ENCODE measurements around the gene KCNC3.

The KCNC3 gene

DNA sequence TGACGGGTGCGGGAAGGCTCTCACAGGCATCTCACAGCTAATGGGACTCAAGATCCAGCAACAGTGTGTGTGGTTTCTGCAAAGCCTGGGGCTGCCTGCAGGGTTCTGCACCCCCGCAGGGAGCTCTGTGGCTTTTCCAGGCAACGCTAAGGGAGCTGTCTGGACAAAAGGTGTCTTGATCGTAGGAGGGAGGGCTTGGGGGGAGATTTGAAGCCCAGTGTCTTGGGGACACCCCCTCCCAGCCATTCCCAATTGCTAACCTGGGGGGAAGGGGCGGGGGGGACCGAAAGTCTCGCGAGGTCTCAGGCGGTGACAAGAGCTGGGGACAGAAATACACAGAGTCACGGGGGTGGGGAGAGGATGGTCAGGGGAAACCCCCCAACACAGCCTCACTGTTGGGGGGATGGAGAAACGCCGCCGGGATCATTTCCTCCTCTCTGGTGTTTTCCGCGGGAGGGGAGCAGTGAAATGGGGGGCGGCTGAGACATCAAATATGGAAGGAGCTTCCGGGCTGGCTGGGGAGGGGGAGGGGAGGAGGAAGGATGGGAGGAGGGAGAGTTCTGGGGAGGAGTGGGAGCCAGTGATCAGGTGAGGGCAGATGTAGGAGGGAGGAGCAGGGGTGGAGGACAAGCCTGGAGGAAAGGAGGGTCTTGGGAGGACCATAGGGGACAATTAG is 13.3 kb downstream of the KCNC3 start:
- in situ Hi-C loops (cut with MboI; ENCODE audit: low pct_unique_long_range_greater_than_20kb, low sequenced_read_pairs), result no loop called here

DNA sequence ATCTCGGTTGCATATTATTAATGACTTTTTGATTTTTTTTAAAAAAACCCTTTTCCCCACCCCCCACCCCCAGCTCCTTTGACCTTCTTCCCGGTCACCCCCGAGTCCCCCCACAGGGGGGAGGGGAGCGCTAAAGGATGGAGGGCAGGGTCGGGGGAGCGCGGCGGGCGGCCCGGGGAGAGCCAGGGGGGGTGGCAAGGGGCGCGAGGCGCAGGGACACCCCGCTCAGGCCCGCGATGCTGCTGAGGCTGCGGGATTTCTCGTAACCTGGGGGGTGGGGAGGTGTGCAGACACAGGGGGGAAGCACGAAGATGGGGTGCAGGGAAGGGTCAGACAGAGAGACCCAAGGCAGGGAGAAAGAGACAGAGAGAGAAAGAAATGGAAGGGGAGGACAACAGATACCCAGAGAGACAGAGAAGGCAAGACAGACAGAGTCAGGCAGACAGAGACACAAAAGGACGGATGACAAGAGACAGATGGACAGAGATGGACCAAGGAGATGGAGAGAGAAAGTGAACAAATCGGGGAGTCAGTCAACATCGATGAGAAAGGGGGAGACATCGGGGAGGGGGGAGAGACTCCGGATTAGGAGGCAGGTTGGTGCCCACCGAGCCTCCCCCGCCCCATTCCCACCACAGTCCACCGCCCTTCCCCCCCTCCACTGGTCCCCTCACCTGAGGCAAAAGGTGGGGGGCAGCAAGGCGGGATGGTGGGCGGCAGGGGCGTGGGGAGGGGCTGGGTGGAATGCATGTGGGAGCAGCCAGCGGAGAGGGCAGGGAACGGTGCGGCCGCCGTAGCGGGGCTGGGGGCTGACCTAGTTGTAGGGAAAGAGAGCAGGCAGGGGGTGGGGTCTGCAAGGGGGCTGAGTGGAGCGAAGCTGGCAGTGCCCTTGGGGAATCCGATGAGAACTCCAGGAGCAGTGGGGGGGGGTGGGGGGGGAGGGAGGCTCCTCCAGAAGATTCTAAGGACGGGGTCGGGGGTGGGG is 14.2 kb downstream of the KCNC3 start:
- DNase-seq, result no peak
- in situ Hi-C loops (cut with MboI; ENCODE audit: low pct_unique_long_range_greater_than_20kb, low sequenced_read_pairs), result no loop called here

More for the DNA sequence above, 13.3 kb downstream of the KCNC3 start:
- DNase-seq, result no peak

DNA sequence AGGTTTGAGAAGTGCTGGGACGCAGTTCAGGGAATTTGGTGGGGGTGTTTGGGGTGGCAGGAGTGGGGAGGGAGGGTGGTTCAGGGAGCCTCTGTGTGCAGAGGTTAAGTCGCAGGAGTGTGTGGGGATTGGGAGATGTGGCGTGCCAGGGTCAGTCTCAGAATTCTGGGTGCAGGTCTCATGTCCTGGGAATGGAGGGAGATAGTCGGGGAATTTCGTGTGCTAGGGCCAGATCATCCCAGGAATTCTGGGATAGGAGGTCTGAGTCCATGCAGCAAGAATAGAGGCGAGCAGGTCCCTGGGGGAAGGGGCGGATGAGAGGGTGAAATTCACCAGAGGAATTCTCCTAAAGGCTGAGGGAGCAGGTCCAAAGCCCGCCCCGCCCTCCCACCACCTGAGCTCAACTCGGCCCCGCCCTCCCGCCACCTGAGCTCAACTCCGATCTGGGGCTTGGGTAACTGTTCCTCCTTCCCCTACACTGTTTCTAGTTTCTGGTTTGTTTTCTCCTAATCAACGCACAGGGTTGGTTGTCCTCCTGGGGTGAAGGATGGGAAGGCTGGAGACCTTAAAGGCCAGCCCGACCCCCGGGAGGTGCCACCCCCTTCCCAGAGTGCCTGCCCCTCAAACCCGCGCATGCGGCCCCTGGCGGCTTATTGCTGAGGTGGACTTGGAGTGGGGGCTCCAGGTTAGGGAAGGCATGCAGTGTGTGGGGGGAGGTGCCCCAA is 15.2 kb downstream of the KCNC3 start:
- DNase-seq, result no peak
- in situ Hi-C loops (cut with MboI; ENCODE audit: low pct_unique_long_range_greater_than_20kb, low sequenced_read_pairs), result no loop called here

DNA sequence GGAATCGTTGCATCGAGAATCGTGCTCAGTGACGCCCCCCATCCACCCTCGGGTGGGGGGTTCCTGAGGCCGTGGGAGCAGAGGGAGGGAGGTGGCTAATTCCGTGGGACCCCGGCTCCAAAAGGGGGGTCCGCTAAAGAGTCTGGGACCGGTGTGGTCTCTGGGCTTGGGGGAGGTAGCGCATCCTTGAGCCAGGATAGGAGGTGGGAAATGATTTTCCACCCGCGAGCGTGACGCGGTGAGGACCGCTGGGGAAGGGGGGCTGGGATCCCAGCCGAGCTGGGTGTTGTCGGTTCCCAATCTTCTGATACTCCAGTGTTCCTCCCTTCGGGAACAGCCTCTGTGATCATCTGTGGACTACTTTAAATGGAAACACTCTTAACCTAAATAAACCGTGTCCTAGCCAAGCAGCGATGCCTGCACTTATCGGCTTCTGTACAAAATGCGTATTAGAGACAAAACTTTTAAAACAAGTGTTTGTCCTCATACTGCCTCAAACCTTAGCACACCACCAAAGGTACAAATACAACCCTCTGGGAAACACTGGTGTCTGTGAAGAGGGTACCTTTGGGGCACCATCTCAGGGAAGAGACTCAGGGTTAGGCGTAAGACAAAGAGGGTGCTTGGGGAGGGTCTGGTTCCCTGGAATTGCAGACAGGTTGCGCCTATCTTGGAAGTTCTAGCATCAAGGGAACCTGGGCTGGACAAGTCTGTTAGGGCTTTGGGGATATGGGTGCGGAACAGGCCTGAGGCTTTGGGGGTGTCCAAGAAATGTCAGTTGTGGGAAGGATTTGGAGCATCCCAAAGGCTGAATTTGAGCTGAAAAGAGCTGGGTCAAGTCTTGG is 16.0 kb downstream of the KCNC3 start:
- no peak for DNase-seq
- in situ Hi-C loops (cut with MboI; ENCODE audit: low pct_unique_long_range_greater_than_20kb, low sequenced_read_pairs), result no loop called here

DNA sequence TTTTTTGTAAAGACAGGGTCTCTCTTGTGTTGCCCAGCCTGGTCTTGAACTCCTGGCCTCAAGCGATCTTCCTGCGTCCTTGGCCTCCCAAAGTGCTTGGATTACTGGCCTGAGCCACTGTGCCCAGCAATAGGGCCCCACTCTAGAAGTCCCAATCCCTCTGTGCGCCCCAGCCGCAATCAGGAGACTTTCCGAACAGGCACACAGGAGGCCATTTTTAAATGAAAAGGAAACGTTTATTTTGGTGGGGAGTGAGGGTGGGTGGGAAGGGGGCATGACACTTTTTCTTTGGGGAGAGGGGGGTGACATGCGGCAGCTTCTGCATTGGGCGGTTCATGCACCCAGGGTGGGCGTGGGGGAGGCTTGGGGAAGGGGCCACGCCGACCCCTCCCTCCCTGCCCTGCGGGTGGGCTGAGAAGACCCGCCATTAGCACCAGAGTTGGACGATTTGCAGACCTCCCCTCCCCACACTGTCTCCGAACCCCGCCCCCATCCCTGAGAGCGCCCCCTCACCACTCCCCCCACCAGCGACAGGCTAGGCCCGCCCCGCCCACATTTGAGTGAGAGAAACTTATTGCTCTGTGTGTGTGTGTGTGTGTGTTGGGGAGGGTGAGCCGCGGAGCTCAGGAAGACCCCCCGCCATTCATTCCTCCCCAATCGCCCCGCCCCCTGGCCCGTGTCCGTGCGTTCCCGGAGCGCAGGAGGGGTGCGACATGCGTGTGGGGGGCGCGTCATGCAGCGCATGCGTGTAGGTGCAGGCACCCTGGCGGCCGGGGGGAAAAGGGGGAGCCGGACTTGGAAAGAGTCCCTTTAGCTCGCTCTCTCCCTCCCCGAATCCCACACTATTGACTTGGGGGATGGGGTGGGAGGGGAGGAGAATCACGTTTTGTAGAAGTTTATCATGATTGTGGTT is 17.2 kb downstream of the KCNC3 start:
- in situ Hi-C loops (cut with MboI; ENCODE audit: low pct_unique_long_range_greater_than_20kb, low sequenced_read_pairs), result no loop called here
- no peak for DNase-seq

DNA sequence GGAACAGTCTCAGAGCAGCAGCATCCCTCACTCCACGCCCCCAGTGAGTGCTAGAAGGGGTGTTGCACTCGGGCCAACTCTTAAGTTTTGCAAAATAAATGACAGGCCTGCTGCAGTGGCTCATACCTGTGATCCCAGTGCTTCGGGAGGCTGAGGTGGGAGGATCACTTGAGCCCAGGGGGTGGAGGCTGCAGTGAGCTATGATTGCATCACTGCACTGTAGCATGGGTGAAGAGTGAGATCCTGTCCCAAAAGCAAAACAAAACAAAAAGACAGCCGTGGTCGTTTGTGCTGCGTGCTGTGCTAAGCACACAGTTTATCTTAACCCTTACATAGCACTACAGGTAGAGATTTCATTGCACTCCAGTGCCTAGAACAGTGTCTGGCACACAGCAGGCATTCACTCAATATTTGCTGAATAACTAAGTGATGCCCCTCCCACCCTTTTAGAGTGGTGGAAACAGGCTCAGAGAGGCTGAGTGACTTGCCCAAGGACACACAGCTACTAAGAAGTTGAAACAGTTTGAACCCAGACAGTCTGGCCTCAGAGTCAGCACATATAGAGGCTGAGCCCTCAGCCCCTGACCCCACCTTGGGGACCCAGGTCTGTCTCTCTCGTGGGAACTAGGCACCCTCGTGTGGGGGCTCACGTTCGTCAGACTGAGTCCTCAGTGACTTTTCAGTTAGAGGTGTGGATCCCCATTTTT is 18.3 kb downstream of the KCNC3 start:
- in situ Hi-C loops (cut with MboI; ENCODE audit: low pct_unique_long_range_greater_than_20kb, low sequenced_read_pairs), result no loop called here
- no peak for DNase-seq

DNA sequence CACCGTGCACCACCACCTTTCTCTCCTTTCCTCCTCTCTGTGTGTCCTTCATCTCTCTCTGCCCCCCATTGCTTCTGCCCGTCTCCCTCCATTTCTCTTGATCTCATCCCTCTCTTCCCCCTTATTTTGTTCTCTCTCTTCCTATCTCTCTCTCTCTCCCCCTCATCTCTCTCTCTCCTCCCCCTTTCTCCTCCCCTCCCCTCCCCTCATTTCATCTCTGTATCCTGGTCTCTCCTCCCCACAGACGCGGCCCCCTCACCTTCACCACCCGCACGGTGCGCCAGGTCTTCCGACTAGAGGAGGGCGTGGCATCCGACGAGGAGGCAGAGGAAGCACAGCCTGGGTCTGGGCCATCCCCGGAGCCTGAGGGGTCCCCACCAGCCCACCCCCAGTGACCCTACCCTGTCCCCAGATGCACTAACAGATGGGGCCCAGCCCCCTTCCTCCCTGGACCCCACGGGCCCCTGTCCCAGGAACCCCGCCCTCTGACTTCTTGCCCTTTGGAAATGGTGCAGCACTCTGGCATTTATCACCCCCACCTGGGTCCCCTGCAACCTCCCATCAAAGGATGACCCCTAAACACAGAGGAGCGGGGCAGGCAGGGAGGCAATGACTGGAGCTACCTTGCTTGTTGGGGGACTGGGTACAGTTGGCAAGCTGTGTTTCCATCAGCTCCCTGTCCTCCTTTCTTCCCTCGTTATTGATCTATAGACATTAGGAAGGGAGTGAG is 19.6 kb downstream of the KCNC3 start:
- DNase-seq, result no peak
- in situ Hi-C loops (cut with MboI; ENCODE audit: low pct_unique_long_range_greater_than_20kb, low sequenced_read_pairs), result no loop called here

DNA sequence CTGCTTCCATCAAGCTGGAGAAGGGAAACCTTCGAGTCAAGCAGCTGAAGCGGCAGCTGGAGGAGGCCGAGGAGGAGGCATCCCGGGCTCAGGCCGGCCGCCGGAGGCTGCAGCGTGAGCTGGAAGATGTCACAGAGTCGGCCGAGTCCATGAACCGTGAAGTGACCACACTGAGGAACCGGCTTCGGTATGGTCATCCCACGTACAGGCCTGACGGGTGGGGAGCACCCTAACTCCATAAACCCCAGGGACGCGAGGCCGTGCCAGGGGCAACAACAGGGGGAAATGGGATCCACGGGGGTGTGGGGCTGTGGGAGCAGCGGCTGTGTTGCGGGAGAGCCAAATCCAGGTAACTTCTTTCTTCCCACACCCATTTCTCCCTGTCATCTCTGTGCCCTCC is 20.2 kb downstream of the KCNC3 start:
- DNase-seq, result no peak

DNA sequence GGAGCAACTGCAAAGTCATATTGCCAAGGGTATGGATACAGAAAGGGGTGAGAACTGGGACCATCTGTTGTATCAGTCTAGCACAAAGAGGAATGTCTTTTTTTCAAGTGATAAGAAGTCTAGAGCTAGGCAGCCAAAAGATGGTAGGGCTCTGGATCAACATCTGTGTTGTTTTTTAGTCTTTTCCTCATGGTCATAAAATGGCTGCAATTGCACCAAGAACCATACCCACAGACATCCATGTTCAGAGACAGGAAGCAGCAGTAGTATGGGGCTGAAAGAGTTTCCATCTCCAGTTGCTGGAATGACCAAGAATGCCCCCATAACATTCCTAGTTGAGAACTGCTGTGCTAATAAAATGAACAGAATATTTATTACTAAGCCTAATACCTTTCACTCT is 25.6 kb downstream of the KCNC3 start:
- in situ Hi-C loops (cut with MboI; ENCODE audit: low pct_unique_long_range_greater_than_20kb, low sequenced_read_pairs), result no loop called here
- no peak for DNase-seq

More for the DNA sequence above, 20.2 kb downstream of the KCNC3 start:
- in situ Hi-C loops (cut with MboI; ENCODE audit: low pct_unique_long_range_greater_than_20kb, low sequenced_read_pairs), result no loop called here

DNA sequence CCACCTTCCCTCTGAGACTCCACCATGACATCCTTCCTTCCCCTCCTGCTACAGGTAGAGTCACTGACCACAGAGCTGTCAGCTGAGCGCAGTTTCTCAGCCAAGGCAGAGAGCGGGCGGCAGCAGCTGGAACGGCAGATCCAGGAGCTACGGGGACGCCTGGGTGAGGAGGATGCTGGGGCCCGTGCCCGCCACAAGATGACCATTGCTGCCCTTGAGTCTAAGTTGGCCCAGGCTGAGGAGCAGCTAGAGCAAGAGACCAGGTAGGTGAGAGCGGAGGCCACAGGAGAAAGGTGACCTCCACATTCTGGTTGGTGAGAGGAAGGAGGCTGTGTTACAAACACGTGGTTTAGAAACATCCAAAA is 27.6 kb downstream of the KCNC3 start:
- in situ Hi-C loops (cut with MboI; ENCODE audit: low pct_unique_long_range_greater_than_20kb, low sequenced_read_pairs), result no loop called here
- no peak for DNase-seq

DNA sequence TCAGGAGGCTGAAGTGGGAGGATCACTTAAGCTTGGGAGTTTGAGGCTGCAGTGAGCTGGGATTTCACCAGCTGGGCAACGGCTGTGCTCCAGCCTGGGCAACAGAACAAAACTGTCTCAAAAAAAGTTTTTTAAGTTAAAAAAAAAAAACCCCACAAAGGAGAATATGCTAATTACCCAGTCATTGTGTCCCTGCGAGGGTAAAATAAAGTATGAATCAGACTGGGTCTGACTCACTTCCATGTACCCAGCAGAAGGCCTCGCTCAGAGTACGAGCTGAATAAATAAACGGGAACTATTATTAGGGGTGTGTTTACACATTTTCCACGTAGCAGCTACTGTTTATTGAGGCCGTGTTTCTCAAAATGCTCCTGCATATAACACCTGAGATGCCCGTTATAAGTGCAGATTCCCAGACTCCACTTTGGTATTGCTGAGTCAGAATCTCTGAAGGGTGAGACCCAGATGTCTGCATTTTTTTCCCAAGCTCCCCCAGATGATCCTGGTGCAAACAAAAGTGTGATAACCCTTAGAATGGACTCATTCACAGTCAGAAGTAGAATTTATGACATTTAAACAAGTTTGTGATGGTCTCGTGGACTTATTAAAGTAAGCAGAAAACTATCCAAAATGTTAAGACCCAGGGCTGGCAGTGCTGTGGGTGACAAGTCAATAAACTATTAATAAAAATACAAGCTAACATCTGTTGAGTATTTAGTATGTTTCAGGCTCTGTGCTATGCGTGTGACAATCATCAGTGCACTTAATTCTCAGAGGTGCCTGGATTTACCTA is 28.2 kb downstream of the KCNC3 start:
- no peak for DNase-seq
- in situ Hi-C loops (cut with MboI; ENCODE audit: low pct_unique_long_range_greater_than_20kb, low sequenced_read_pairs), result no loop called here

DNA sequence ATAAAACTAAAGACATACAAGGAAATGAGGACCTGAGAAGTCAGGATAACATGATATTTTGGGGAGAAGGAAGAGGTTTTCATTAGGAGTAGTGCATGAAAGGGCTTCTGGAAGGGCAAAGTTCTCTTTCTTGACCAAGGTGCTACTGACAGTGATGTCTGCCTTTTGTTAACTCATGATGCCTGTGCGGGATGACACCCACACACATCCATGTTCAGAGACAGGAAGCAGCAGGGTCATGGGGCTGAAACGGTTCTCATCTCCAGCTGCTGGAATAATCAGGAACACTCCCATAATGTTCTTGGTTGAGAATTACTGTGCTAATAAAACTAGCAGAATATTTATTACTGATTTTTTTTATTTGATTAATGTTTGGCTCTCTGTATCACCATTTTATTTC is 29.1 kb downstream of the KCNC3 start:
- in situ Hi-C loops (cut with MboI; ENCODE audit: low pct_unique_long_range_greater_than_20kb, low sequenced_read_pairs), result no loop called here
- no peak for DNase-seq

DNA sequence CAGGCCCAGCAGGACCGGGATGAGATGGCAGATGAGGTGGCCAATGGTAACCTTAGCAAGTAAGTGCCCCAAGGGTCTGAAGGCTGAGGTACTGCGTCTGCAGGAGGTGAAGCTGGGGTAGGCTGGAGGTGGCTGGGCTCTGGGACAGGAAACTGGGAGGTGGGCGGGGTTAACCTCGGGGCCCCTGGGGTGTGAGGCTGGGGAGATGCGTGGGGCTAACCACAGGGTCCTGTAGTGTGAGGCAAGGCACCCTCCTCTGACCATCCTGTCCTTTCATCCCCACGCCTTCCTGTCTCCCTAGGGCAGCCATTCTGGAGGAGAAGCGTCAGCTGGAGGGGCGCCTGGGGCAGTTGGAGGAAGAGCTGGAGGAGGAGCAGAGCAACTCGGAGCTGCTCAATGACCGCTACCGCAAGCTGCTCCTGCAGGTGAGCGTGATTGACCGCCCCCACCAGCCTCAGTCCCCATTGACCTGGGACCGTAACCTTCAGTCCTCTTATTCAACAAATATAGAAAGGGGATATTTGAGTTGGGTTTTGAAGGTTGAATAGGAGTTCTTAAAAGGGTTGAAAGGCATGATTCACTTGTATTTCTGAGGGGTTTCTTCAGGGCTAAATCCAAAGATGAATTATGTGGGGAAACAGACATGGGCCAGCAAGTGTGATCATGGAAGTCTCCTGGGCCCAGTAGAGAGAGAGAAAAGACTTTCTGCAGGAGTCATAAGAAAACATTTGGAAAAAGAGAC is 35.7 kb downstream of the KCNC3 start:
- in situ Hi-C loops (cut with MboI; ENCODE audit: low pct_unique_long_range_greater_than_20kb, low sequenced_read_pairs), result no loop called here
- no peak for DNase-seq

DNA sequence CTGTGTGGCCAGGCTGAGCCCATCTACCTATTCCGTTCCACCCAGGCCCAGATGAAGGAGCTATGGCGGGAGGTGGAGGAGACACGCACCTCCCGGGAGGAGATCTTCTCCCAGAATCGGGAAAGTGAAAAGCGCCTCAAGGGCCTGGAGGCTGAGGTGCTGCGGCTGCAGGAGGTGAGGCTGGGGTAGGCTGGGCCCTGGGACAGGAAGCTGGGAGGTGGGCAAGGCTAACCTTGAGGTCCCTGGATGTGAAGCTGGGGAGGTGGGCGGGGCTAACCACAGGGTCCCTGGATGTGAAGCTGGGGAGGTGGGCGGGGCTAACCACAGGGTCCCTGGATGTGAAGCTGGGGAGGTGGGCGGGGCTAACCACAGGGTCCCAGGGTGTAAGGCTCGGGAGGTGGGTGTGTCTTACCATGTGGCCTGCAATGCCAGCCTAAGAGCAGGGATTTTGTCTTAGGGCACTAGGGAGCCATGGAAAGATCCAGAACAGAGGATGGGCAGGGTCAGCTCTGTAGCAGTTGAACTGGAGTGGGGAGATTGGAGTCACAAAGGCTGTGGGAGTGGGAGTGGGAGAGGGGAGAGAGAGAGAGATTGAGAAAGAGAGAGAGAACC is 36.9 kb downstream of the KCNC3 start:
- DNase-seq, result no peak
- in situ Hi-C loops (cut with MboI; ENCODE audit: low pct_unique_long_range_greater_than_20kb, low sequenced_read_pairs), result no loop called here

DNA sequence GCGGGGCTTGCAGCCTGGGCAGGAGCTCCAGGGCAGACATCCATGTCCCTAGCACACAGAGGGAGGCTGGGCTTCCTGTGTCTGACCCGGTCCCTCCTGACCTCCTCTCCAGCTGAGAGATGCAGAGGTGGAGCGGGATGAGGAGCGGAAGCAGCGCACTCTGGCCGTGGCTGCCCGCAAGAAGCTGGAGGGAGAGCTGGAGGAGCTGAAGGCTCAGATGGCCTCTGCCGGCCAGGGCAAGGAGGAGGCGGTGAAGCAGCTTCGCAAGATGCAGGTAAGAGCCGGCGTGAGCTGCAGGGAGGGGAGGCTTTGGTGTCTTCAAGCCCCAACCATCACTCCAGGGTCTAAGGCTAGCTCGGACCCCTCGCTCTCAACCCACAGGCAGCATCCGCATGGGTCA is 38.4 kb downstream of the KCNC3 start:
- no peak for DNase-seq
- in situ Hi-C loops (cut with MboI; ENCODE audit: low pct_unique_long_range_greater_than_20kb, low sequenced_read_pairs), result no loop called here

All from KBM-7 (cell line).